RCC 7860 (cell line): Measurements from ENCODE around the gene UCP2.
A peak's percentile ranks its signal among the peaks of the same experiment; 100 is the strongest.
"Not testable (repeated sequence)": the region's sequence is repeated elsewhere in the genome, so short reads cannot be mapped to it uniquely, and the experiment has no call there.

Experiments used
- DNase-seq: peaks from one replicate; pipeline ENCODE4 v3.0.0-alpha.2; 2015; ENCODE audit warnings: low spot score
- FAIRE-seq: peaks from 2 replicates; lab custom pipeline; 2012; peaks lifted over from hg19 to GRCh38; lab: Jason Lieb, UNC

UCP2 gene

DNA sequence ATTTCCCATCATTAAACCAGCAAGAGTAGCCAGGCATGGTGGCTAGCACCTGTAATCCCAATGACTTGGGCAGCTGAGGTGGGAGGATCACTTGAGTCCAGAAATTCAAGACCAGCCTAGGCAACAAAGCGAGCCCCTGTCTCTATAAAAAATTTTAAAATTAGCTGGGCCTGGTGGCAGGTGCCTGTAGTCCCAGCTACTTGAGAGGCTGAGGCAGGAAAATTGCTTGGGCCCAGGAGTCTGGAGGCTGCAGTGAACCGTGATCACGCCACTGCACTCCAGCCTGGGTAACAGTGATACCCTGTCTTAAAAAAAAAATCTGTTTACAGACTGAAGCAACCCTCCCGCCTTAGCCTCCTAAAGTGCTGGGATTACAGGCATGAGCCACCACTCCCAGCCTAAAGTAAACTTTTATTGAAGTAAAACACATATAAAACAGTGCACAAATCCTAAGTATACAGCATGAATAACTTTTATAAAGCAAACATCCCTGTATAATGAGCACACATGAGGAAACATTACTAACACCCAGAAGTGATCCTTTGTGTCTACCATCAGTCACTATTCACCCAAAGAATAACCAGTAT, 13.6 kb upstream of the UCP2 start:
- FAIRE-seq (no peak), DNase-seq (no peak)

DNA sequence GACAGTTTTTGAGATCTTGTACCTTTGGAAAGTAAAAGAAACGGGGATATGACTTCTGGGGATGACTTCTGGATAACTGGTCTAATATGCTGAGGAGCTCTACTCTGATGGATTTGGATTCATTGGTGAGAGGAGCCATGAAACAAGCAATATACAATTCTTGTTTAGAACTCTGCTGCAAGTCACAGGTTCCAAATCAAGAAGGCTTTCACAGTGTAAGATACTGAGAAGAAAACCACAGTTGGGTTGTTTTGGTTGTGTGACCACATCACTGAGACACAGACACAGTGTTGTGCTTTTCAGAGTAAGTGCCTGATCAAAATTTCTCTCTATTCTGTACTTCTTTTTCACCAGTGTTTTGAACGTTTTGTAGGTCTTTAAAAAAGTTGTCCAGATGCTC, 13.1 kb upstream of the UCP2 start:
- DNase-seq = no peak
- no peak for FAIRE-seq

DNA sequence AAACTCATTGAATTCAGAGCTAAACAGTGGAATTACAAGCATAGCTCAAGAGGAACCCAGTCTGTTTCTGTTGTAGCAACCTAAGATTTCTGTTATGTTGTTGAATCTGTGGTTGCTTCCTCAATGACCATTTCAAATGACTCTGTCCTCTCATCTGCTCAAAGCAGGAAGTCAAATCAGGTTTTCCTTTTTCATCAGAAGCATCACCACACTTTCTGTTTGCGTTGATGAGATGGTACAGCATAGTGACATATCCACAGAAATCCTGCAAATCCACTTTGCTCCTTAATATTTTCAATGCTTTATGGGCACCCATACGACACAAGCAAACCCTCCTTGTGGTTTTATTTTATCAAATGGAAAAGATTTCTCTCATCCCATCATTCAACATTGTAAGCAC, 12.6 kb upstream of the UCP2 start:
- FAIRE-seq = no peak
- no peak for DNase-seq

DNA sequence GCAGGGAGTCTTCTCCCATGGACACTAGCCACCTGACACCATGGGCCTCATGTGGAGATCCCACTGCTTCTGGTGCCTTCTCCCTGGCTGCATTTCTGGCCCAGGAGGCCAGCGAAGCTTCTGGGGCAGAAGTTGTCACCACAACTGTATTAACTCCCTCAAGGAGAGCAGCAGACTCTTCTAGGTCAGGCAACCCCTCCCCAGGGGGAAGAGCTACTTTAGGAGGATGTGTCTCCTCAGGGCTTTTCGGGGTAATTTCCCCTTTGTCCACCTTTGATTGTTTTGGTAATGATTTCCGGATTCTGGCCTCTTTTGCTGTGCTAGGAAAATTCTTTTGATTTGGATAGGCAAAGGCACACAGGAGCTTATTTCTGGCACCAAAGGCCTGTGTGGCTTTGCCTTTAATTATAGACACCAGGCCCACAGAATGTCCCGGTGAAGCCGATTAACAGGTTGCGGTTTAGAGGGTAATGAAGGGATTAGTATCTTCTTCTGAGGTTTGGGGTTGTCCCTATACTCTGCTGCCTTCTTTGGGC, 8.9 kb upstream of the UCP2 start:
- no peak for DNase-seq
- no peak for FAIRE-seq

DNA sequence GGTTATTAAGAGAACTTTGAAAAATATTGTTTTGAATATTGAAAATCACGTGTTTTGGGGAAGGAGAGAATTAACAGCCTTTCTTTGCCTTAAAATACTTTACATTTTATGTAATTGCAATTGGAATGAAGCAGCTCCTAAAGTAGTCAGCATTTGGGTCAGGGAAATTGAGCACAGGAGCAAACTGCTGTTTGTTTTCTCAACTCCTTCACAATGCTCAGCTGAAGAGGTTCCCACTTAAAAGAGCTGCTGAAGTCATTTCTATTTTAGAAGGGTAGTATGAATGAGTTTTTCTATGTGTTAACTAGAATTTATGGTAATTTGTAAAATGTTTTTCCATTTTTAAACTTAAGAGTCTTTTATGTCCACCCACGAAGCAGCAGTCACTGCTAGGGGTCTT, 8.1 kb upstream of the UCP2 start:
- DNase-seq (no peak), FAIRE-seq (no peak)

DNA sequence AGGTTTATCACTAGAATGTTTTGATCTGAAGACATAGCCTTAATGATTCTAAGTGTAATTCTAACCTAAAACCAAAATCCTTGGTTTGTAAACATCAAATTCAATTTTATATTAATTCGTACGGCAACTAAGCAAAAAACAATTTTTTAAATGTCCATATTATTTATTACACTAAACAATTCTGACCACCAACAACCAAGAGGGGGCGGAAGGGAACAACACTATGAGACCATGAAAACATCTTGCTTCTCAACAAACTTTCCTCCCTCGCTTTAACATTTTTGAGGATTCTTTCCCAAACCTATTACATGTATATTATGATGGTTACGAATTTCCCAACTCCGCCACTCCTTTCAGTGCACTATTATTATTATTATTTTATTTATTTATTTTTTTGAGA, 6.5 kb upstream of the UCP2 start:
- FAIRE-seq (no peak), DNase-seq (no peak)

DNA sequence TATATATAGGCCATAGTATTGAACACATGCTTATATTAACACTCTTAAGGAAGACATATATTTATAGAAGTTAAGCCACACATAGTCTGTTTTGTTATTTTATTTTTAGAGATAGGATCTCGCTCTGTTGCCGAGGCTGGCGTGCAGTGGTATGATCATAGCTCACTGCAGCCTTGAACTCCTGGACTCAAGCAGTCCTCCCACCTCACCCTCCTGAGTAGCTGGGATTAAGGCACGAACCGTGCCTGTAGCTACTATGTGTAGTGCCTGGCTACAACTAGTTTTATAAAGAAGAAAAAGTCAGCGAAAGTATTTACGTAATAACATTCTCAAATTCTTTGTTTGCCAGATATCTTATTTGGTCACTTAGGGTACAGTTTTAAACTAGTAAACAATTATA, 5.6 kb upstream of the UCP2 start:
- FAIRE-seq (no peak), DNase-seq (no peak)

DNA sequence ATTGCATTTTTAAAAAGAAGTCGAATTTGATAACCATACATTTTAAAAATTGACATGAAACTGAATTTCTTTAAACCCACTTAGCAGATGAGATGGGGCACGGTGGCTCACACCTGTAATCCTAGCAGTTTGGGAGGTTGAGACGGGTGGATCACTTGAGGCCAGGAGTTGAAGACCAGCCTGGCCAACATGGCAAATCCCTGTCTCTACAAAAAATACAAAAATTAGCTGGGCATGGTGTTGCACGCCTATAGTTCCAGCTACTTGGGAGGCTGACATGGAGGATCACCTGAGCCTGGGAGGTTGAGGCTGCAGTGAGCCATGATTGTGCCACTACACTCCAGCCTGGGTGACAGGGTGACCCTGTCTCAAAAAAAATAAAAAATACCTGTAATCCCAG, 3.0 kb upstream of the UCP2 start:
- FAIRE-seq = not testable (repeated sequence)

DNA sequence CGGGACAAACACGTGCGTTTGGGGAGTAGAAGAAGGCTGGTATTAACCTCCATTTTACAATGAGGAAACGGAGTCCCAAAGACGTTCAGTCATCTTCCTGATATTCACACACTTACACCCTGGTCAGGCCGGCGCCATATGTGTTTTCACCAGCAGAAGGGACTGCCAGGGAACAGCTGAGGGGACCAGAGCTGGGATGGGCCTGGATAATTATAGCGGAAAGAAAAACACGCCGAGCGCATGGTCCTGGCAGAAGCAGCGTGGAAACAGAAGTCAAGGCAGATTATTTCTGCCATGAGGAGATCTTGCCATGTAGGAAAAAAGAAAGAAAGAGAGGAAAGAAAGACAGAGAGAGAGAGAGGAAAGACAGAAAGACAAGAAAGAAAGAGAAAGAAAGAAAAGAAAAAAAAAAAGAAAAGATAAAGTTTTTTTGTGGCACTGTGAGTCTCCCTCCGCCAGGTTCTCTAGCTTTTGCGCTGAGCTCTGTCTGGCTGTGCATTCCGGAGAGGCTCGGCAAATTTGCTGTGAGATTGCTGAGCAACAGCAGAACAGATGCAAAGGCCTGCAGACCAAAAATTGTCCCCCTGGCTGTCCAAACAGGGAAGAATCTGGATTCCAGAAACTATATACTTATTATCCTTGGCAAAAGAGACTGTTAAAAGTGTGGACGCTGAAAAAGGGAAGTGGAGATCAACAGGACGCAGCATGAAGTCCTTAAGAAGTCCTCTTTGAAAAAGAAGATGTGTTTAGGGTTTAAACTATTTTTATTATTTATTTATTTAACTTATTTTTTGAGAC, 1.3 kb upstream of the UCP2 start:
- FAIRE-seq (no peak), DNase-seq (no peak)

More for the DNA sequence above, 3.0 kb upstream of the UCP2 start:
- not testable (repeated sequence) for DNase-seq

DNA sequence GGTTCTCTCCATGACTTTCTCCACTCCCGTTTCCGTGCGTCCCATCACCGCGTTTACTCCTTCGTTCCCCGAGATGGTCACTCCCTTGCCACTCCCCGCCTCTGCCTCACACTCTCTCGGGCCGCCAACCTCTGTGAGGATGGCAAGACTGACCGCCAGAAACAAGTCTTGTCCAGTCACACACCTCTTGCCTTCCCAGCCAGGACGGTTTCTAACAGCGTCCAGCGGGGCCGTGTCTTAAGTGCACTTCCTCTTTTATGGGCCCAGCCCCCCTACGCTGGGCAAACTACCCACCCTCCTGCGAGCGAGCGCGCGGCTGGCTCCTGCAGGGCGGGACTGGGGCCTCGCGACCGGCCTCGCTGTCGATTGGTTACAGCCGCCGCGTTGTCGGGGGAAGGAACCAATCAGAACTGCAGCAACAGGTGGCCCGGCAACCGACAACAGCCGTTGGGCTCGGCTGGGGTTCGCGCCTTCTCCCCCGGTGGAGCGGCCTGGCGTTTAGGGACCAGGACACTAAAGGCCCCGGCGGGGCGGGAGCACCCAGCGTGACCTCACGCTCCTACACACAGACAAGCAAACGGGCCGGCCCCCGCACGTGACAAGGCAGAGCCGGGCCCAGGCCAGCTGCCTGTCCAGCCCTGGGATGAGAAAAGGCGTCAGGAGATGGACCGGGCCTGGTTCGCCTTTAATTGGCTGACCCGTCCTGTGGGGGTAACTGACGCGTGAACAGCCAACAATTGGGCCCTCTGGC, 522 bp upstream of the UCP2 start:
- no peak for FAIRE-seq
- peak; percentile 82 for DNase-seq

DNA sequence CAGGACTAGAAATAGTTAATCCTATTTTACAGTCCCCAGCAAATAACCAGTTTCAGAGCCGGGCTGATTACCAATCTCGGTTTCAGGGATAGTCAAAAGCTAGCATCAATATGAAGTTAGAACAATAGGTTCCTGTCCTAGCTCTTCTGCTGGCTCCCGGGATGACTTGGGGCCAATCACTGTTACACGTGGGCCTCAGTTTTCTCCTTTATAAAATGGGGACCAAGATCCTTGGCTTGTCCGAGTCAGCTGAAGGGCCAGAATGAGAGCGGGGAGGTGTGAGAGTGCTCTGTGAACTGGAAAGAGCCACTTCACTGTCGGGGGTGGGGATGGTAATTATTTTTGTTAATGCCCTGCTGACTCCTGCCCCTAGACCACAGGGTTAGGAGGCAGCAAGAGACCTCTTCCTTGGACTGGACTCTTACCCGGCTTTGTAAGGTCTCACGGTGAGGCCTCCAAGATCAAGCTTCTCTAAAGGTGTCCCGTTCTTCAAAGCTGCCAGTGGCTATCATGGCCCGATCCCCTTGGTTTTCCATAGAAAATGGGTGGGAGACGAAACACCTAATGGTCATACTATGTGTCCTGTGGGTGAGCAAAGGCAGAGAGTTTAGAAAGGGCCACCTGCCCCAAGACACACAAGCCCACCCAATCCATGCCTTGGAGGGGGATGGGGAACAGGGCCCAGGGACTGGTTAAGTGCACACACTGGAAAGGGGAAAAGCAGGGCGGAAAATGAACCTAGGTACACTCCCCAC, 1.4 kb downstream of the UCP2 start:
- FAIRE-seq = no peak
- no peak for DNase-seq

DNA sequence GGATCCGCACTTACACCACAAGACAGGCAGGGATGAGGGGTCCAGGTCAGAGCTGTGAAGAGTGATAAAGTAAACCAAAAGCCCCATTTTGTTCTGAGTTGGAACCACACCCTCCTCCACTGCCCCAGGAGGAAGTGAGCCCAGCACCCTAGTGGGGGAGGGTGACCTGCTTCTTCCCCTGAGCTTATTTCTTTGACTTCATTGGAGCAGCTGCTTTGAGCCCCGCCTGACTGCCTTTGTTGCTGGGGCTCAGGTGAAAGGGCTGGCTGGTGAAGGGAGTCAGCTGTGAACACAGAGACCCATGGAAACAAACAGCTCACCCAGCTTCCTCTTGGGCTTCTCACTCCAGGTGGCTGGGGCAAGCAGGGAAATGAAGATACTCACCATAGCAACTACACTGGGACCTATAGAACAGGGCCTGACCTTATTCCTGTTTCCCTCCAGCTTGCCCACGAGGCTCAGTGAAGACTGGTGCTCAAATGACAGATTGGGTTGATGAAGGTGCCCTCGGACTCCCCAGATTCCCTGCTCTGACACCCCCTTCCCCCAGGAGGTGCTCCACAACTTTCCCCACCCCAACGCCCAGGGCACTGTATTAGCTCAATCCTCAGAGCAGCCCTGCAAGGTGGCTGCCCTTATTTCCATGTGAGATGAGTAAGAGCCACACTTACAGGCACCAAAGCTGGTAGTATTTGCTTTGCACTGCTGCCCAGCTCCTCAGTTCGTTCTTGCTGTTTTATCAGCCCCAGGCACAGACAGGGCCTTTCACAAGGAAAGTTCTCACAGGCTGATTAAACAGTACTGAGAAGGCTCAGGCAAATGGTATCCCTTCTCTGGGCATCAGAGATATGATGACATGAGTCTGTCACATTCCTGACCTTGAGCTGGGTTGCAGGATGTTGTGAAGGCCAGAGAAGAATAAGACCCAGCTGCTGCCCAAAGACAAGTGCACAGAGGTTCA, 2.4 kb downstream of the UCP2 start:
- DNase-seq = no peak
- FAIRE-seq = no peak

DNA sequence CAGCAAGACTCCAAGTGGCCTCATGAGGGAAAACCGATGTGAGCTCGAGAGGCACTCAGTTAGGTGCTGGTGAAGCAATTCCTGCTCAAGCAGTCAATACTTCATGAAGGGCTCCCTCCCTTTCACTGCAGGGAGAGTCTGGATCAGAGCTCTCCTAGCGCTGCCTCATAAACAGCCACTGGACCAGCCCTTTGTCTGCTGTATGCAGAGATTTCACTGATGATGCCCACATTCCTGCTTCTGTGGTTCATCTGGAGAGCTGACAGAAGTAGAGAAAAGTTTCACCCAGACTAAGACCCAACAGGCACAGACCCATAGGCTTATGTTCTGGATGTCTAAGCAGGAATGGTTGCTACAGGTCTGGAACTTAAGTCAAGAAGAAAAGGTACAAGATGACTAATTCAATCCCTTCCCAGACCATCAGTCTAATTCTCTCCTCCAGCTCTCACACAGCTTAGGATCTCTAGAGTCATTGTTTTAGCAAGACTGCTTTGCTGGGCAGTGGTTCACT, 4.0 kb downstream of the UCP2 start:
- DNase-seq (no peak), FAIRE-seq (no peak)

DNA sequence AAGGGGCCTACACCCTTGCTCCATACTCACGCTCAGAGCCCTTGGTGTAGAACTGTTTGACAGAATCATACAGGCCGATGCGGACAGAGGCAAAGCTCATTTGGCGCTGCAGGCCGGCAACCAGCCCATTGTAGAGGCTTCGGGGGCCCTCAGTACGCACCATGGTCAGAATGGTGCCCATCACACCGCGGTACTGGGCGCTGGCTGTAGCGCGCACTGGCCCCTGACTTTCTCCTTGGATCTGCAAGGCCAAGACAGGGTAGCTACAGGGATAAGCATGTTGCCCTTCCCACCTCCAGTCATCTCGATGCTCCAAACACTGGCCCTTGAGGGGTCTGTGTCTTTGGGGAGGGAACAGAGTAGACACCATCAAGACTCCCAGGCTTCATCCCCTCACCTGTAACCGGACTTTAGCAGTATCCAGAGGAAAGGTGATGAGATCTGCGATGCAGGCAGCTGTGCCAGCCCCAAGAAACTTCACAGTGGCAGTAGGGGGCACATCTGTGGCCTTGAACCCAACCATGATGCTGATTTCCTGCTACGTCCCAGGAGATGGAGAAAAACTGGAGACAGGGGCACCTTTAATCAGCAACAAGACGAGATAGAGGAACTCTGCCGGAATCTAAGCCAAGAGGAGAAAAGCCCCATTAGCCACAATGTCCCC, 4.7 kb downstream of the UCP2 start:
- no peak for FAIRE-seq
- DNase-seq = no peak

DNA sequence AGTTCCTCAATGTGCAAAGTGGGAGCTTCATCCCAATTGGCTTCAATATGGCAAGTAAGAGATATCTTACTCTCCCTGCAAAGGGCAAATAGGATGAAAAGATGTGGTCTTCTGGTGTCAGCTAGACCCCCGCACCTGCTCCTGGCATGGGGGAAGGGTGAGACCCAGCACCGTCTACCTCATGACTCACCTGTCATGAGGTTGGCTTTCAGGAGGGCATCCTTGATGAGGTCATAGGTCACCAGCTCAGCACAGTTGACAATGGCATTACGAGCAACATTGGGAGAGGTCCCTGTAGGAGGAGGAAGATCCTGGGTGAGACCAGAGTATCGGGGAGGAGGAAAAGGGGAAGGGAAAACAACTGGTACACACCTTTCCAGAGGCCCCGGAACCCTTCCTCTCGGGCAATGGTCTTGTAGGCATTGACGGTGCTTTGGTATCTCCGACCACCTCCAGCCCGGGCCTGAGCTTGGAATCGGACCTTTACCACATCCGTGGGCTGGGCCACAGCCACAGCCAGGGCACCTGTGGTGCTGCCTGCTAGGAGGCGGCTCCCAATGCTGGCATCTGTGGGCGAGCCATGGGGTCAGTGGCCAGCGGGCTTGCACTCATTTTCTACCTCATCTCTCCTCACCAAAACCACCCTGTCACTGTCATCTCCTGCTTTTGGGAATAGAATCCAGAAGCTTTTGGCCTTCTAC, 6.0 kb downstream of the UCP2 start:
- FAIRE-seq (no peak), DNase-seq (no peak)

DNA sequence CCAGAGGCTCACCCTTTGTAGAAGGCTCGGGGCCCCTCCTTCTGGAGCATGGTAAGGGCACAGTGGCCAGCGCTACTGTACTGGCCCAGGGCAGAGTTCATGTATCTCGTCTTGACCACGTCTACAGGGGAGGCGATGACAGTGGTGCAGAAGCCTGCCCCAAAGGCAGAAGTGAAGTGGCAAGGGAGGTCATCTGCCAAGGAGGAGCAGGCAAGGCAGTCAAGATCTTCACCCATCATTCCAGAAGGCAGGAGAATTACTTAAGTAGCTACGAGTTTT, 7.2 kb downstream of the UCP2 start:
- DNase-seq (no peak), FAIRE-seq (no peak)

DNA sequence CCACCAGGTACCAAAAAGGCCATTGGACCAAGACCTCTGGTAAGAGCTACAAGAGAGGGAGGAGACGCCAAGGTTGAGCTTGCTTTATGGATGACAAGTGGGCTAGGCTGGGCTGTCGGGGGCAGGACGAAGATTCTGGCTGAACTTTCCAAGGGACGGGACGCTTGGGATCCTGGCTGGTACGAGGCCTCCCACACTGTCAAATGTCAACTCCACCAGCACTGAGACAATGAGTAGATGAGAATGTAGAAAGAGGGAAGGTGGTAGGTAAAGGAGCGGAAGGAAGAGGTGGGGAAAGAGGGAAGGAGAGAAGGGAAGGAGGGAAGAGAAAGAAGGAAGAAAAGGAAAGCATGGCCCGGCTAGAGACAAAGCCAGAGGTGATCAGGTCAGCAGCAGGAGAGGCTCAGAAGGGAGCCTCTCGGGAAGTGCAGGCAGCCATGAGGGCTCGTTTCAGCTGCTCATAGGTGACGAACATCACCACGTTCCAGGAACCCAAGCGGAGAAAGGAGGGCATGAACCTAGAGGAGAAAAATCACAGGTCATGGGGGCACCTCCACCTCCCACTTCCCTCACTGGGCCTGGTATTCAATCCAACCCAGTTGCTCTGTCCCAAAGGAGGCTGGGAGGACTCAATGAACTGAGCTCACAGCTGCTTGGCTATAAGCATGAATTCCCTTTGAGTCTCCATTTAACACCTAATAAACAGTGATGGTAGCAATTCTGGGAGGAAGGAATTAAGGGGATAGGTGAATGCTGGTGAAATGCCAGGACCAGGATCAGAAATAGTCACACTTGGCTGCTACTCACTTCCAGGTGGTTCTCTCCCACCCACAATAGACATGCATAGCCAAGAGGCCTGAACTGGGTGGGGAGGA, 7.8 kb downstream of the UCP2 start:
- DNase-seq = no peak
- no peak for FAIRE-seq
